Measurements from ENCODE around the gene COL4A6.

DNA sequence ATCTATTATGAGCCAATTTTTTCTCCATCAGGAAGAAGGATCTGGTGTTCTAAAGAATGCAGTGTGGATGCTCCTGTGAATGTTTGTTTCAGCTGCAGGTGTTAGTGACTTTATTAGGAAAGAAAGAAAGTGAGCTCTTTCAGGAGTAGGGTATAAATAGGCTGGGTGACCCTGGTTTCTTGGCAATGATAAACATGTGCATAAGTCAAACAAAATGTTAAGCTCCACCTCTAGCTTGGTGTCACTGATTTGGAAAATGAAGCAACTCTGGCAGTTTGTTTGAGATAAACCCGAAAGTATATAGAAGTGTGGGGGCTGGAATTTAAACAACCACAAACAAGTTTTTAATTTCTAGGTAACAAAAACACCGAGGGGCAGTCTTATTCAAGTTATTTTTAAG, 152.3 kb downstream of the COL4A6 start:
- TF ChIP-seq HOXA7 (CRISPR knock-in tag; IDR thresholded peaks at IDR 0.05; ENCODE audit: borderline replicate concordance) (no peak), ZXDB (tag by site-specific recombination; IDR thresholded peaks at IDR 0.05) (no peak), ZBTB7A (tag by site-specific recombination; IDR thresholded peaks at IDR 0.05; ENCODE audit: low read depth) (no peak), ZNF366 (tag by site-specific recombination; conservative IDR thresholded peaks at IDR 0.05) (no peak), REPIN1 (tag by site-specific recombination; IDR thresholded peaks at IDR 0.05; ENCODE audit: low read depth) (no peak), ZNF274 (IDR thresholded peaks at IDR 0.05; ENCODE audit: low read length) (no peak), ZNF274 (tag by site-specific recombination; IDR thresholded peaks at IDR 0.05; ENCODE audit: borderline replicate concordance) (no peak), TCF7L2 (IDR thresholded peaks at IDR 0.05; ENCODE audit: borderline replicate concordance, low read depth, low read length) (no peak)
- TF ChIP-seq, protein P1, sequence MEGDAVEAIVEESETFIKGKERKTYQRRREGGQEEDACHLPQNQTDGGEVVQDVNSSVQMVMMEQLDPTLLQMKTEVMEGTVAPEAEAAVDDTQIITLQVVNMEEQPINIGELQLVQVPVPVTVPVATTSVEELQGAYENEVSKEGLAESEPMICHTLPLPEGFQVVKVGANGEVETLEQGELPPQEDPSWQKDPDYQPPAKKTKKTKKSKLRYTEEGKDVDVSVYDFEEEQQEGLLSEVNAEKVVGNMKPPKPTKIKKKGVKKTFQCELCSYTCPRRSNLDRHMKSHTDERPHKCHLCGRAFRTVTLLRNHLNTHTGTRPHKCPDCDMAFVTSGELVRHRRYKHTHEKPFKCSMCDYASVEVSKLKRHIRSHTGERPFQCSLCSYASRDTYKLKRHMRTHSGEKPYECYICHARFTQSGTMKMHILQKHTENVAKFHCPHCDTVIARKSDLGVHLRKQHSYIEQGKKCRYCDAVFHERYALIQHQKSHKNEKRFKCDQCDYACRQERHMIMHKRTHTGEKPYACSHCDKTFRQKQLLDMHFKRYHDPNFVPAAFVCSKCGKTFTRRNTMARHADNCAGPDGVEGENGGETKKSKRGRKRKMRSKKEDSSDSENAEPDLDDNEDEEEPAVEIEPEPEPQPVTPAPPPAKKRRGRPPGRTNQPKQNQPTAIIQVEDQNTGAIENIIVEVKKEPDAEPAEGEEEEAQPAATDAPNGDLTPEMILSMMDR (tag by site-specific recombination; IDR thresholded peaks at IDR 0.05) = no peak
- TF ChIP-seq, protein P2, sequence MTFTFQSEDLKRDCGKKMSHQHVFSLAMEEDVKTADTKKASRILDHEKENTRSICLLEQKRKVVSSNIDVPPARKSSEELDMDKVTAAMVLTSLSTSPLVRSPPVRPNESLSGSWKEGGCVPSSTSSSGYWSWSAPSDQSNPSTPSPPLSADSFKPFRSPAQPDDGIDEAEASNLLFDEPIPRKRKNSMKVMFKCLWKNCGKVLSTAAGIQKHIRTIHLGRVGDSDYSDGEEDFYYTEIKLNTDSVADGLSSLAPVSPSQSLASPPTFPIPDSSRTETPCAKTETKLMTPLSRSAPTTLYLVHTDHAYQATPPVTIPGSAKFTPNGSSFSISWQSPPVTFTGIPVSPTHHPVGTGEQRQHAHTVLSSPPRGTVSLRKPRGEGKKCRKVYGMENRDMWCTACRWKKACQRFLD (tag by site-specific recombination; IDR thresholded peaks at IDR 0.05) = no peak
- TF ChIP-seq, protein P3, sequence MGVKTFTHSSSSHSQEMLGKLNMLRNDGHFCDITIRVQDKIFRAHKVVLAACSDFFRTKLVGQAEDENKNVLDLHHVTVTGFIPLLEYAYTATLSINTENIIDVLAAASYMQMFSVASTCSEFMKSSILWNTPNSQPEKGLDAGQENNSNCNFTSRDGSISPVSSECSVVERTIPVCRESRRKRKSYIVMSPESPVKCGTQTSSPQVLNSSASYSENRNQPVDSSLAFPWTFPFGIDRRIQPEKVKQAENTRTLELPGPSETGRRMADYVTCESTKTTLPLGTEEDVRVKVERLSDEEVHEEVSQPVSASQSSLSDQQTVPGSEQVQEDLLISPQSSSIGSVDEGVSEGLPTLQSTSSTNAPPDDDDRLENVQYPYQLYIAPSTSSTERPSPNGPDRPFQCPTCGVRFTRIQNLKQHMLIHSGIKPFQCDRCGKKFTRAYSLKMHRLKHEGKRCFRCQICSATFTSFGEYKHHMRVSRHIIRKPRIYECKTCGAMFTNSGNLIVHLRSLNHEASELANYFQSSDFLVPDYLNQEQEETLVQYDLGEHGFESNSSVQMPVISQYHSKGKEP (tag by site-specific recombination; IDR thresholded peaks at IDR 0.05) = no peak
- TF ChIP-seq, protein P4, sequence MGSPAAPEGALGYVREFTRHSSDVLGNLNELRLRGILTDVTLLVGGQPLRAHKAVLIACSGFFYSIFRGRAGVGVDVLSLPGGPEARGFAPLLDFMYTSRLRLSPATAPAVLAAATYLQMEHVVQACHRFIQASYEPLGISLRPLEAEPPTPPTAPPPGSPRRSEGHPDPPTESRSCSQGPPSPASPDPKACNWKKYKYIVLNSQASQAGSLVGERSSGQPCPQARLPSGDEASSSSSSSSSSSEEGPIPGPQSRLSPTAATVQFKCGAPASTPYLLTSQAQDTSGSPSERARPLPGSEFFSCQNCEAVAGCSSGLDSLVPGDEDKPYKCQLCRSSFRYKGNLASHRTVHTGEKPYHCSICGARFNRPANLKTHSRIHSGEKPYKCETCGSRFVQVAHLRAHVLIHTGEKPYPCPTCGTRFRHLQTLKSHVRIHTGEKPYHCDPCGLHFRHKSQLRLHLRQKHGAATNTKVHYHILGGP (tag by site-specific recombination; IDR thresholded peaks at IDR 0.05) = no peak
- TF ChIP-seq, protein P5, sequence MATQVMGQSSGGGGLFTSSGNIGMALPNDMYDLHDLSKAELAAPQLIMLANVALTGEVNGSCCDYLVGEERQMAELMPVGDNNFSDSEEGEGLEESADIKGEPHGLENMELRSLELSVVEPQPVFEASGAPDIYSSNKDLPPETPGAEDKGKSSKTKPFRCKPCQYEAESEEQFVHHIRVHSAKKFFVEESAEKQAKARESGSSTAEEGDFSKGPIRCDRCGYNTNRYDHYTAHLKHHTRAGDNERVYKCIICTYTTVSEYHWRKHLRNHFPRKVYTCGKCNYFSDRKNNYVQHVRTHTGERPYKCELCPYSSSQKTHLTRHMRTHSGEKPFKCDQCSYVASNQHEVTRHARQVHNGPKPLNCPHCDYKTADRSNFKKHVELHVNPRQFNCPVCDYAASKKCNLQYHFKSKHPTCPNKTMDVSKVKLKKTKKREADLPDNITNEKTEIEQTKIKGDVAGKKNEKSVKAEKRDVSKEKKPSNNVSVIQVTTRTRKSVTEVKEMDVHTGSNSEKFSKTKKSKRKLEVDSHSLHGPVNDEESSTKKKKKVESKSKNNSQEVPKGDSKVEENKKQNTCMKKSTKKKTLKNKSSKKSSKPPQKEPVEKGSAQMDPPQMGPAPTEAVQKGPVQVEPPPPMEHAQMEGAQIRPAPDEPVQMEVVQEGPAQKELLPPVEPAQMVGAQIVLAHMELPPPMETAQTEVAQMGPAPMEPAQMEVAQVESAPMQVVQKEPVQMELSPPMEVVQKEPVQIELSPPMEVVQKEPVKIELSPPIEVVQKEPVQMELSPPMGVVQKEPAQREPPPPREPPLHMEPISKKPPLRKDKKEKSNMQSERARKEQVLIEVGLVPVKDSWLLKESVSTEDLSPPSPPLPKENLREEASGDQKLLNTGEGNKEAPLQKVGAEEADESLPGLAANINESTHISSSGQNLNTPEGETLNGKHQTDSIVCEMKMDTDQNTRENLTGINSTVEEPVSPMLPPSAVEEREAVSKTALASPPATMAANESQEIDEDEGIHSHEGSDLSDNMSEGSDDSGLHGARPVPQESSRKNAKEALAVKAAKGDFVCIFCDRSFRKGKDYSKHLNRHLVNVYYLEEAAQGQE (tag by site-specific recombination; IDR thresholded peaks at IDR 0.05) = no peak
- TF ChIP-seq, protein P6, sequence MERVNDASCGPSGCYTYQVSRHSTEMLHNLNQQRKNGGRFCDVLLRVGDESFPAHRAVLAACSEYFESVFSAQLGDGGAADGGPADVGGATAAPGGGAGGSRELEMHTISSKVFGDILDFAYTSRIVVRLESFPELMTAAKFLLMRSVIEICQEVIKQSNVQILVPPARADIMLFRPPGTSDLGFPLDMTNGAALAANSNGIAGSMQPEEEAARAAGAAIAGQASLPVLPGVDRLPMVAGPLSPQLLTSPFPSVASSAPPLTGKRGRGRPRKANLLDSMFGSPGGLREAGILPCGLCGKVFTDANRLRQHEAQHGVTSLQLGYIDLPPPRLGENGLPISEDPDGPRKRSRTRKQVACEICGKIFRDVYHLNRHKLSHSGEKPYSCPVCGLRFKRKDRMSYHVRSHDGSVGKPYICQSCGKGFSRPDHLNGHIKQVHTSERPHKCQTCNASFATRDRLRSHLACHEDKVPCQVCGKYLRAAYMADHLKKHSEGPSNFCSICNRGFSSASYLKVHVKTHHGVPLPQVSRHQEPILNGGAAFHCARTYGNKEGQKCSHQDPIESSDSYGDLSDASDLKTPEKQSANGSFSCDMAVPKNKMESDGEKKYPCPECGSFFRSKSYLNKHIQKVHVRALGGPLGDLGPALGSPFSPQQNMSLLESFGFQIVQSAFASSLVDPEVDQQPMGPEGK (tag by site-specific recombination; IDR thresholded peaks at IDR 0.05) = no peak
